GM13976 (cell line): ENCODE results near the gene RHCE.

Experiments
- DNase-seq: peaks from one replicate; pipeline ENCODE4 v3.0.0; 2012; ENCODE audit warnings: low spot score
- in situ Hi-C: fragments of 300-500 bp; cut with MboI; formaldehyde crosslinking; loops from one replicate; pipeline ENCODE4 v1.12.0; 2022; ENCODE audit warnings: low sequenced_read_pairs, mixed read lengths, inconsistent platforms; ENCODE audit not compliant: unreplicated experiment
- TF ChIP-seq, protein P1 (sequence below): IDR thresholded peaks from 2 replicates; pipeline ENCODE4 v1.5.1; 2012; ENCODE audit warnings: borderline replicate concordance, mild to moderate bottlenecking; ENCODE audit not compliant: insufficient read depth; ENCODE audit errors: extremely low read depth, missing control alignments, control extremely low read depth

The RHCE gene

GRCh38 chr1:25355841-25356395, 64.7 kb downstream of the RHCE start:
- in situ Hi-C loops = no loop called here
- no peak for DNase-seq
- TF ChIP-seq, protein P1, sequence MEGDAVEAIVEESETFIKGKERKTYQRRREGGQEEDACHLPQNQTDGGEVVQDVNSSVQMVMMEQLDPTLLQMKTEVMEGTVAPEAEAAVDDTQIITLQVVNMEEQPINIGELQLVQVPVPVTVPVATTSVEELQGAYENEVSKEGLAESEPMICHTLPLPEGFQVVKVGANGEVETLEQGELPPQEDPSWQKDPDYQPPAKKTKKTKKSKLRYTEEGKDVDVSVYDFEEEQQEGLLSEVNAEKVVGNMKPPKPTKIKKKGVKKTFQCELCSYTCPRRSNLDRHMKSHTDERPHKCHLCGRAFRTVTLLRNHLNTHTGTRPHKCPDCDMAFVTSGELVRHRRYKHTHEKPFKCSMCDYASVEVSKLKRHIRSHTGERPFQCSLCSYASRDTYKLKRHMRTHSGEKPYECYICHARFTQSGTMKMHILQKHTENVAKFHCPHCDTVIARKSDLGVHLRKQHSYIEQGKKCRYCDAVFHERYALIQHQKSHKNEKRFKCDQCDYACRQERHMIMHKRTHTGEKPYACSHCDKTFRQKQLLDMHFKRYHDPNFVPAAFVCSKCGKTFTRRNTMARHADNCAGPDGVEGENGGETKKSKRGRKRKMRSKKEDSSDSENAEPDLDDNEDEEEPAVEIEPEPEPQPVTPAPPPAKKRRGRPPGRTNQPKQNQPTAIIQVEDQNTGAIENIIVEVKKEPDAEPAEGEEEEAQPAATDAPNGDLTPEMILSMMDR = no peak

- in situ Hi-C loops = loop anchor here (10.0 kb wide), 1 partner anchor 105 kb away; the partner anchor contains the start of gene RSRP1
These were observed 71.0 kb downstream of the RHCE start for GRCh38 chr1:25349606-25350005.

DNA sequence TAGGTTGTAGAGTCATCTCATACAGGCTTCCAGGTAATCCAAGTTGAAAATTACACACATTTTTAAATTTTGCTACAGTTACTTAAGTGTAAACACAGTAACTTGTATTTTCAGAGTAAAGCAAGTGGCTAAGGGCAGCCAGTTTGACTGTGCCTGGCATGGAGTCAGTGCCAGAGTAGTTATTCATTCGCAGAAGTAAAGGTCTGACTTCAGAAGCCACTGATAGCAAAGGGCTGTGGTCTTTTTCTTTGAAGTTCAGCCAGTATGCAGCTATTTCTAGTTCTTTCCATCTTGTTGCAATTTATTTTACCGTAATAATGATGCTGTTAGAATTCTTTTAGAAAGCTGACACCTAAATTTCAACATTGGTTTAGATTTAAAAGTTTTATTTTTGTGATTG, 73.1 kb downstream of the RHCE start:
- in situ Hi-C loops = loop anchor here (10.0 kb wide), 1 partner anchor 103 kb away; the partner anchor contains the start of gene RSRP1
- no peak for DNase-seq
- TF ChIP-seq, protein P1 = no peak

More at GRCh38 chr1:25349606-25350005, 71.0 kb downstream of the RHCE start:
- TF ChIP-seq, protein P1 = no peak
- no peak for DNase-seq

DNA sequence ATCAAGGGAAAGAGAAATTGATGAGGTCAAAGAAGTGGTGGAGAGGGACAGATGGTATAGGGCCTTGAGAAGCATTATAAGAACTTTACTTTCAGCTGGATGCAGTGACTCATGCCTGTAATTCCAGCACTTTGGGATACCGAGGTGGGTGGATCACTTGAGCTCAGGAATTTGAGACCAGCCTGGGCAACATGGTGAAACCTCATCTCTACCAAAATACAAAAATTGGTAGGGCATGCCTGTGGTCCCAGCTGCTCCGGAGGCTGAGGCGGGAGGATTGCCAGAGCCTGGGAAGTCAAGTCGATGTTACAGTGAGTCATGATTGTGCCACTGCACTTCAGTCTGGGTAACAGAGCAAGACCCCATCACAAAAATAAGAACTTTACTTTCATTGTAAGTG, 76.8 kb downstream of the RHCE start:
- no peak for DNase-seq

GRCh38 chr1:25342846-25343245, 77.8 kb downstream of the RHCE start:
- TF ChIP-seq, protein P1 = no peak
- no peak for DNase-seq
- in situ Hi-C loops = loop anchor here (10.0 kb wide), 1 partner anchor 98 kb away; the partner anchor contains the start of gene RSRP1

More for the DNA sequence above, 76.8 kb downstream of the RHCE start:
- TF ChIP-seq, protein P1 = no peak
- in situ Hi-C loops = loop anchor here (10.0 kb wide), 1 partner anchor 99 kb away; the partner anchor contains the start of gene RSRP1

DNA sequence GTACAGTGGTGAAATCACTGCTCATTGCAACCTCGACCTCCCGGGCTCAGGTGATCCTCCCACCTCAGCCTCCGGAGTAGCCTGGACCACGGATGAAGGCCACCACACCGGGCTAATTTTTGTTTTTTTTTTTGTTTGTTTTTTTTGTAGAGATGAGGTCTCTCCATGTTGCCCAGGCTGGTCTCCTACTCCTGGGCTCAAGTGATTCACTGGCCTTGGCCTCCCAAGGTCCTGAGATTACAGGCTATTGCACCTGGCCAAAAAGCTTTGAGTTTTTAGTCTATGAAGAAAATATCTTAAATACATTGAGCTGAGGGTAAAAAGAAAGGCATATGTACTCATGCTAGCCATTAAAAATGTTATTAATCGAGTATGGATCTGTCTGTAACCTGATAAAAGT, 78.9 kb downstream of the RHCE start:
- in situ Hi-C loops = loop anchor here (10.0 kb wide), 1 partner anchor 97 kb away; the partner anchor contains the start of gene RSRP1
- TF ChIP-seq, protein P1 = no peak
- no peak for DNase-seq

- DNase-seq = no peak
- TF ChIP-seq, protein P1 = no peak
- in situ Hi-C loops = no loop called here
These were observed 81.6 kb downstream of the RHCE start for GRCh38 chr1:25338986-25339385.
